ES-I3 (cell line): ENCODE results near the gene VSTM2B.

Experiments used
- H3K36me3 ChIP-seq: 2 replicates; pipeline ENCODE4 v1.6.1; 2013; ENCODE audit warnings: mild to moderate bottlenecking, low read length, control low read depth, moderate library complexity; ENCODE audit not compliant: insufficient read depth
- H3K4me1 ChIP-seq: 2 replicates; pipeline ENCODE4 v1.6.1; 2013; ENCODE audit warnings: mild to moderate bottlenecking, control low read depth, low read length; ENCODE audit not compliant: insufficient read depth
- H3K9ac ChIP-seq: 2 replicates; pipeline ENCODE4 v1.6.1; 2013; ENCODE audit warnings: low read depth, mild to moderate bottlenecking, low read length, moderate library complexity
- H3K9me3 ChIP-seq: 2 replicates; pipeline ENCODE4 v1.6.1; 2013; ENCODE audit warnings: mild to moderate bottlenecking, low read length, moderate library complexity; ENCODE audit not compliant: control insufficient read depth, insufficient read depth

Gene VSTM2B

DNA sequence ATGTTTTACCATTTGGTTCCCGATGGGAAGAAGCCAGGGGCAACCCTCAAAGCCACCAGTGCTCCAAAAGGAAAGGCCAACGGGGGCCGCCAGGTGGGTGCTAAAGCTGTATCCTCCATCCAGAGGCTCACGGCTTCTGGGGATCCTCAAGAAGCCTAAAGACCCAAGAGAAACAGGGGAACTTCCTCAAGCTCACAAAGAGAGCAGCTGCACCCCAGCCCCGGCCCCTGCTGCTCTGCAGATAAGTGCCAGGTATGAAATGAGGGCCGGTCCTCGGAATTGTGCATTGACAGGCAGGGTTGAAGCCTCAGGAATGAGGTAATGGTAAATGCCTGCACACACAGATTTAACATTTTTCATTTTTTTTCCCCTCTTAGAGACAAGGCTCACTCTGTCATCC is 72.2 kb downstream of the VSTM2B start:
- Histone ChIP-seq H3K9ac (no peak overlapping the region), H3K4me1 (peaks cover 15% of the 10 kb centered on the region), H3K36me3 (no peaks in the 10 kb centered on the region), H3K9me3 (no peaks in the 10 kb centered on the region)

DNA sequence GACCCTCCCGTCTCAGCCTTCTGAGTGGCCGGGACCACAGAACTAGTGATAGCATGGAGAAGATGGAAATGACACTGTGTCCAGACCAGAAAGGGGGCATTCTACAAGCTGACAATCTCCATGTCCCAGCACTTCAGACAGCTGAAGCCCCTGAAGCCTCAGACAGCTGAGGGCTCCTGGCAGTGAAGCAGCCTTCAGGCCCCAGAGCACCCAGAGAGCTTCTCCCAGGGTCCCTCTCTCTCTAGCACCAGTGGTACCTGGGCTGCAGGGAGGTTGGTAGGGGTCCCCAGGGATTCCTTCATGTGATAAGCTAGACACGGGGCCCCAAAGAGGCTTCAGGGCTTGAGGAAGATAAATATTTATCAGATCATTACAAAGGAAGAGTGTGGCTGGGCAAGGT is 72.7 kb downstream of the VSTM2B start:
- H3K4me1 ChIP-seq: peaks cover 15% of the 10 kb centered on the region
- H3K9ac ChIP-seq: no peak overlapping the region
- H3K9me3 ChIP-seq: no peaks in the 10 kb centered on the region
- H3K36me3 ChIP-seq: no peaks in the 10 kb centered on the region

- Histone ChIP-seq H3K36me3 (no peaks in the 10 kb centered on the region), H3K9me3 (no peaks in the 10 kb centered on the region), H3K9ac (no peak overlapping the region), H3K4me1 (no peaks in the 10 kb centered on the region)
These were observed 77.5 kb downstream of the VSTM2B start for GRCh38 chr19:29603308-29603707.

GRCh38 chr19:29605653-29606419 is 80.0 kb downstream of the VSTM2B start, which contains the start of gene POP4:
Gene POP4 (plus strand): TSS chr19:29606283. CDS start chr19:29606319, 36 bp downstream.
- Histone ChIP-seq H3K9me3 (no peaks in the 10 kb centered on the region), H3K9ac (peak within 1 kb of the TSS; percentile 80), H3K36me3 (no peaks in the 10 kb centered on the region; the same call in 1 of the 2 replicates), H3K4me1 (no peaks in the 10 kb centered on the region)

- peaks cover under 1% of the 10 kb centered on the region for H3K36me3 ChIP-seq
- H3K4me1 ChIP-seq: no peaks in the 10 kb centered on the region
- peak overlapping the region; percentile 80 for H3K9ac ChIP-seq
- H3K9me3 ChIP-seq: no peaks in the 10 kb centered on the region
These were observed 80.6 kb downstream of the VSTM2B start for GRCh38 chr19:29606420-29606747.

- Histone ChIP-seq H3K4me1 (no peaks in the 10 kb centered on the region), H3K9me3 (no peaks in the 10 kb centered on the region), H3K9ac (no peak overlapping the region), H3K36me3 (peaks cover 13% of the 10 kb centered on the region)
These were observed 83.8 kb downstream of the VSTM2B start for GRCh38 chr19:29609636-29610035.

DNA sequence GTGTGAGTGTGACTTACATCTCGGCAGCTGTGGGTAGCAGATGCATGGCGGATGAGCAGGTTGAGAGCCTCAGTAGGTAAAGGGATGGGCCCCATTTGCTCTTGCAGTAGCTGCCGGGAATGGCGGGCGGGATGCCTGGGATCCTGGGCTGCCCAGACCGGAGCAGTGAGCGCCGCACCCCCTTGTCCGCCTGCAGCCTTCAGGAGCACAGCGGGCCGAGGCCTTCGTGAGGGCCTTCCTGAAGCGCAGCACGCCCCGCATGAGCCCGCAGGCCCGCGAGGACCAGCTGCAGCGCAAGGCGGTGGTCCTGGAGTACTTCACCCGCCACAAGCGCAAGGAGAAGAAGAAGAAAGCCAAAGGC is 84.4 kb downstream of the VSTM2B start:
- H3K9me3 ChIP-seq: no peaks in the 10 kb centered on the region
- no peak overlapping the region for H3K9ac ChIP-seq
- H3K4me1 ChIP-seq: no peaks in the 10 kb centered on the region
- H3K36me3 ChIP-seq: peaks cover 13% of the 10 kb centered on the region

GRCh38 chr19:29610574-29611271 is 84.9 kb downstream of the VSTM2B start:
- H3K9ac ChIP-seq: no peak overlapping the region

GRCh38 chr19:29612121-29612520 is 86.3 kb downstream of the VSTM2B start:
- no peaks in the 10 kb centered on the region for H3K9me3 ChIP-seq
- no peak overlapping the region for H3K9ac ChIP-seq
- H3K36me3 ChIP-seq: peaks cover 13% of the 10 kb centered on the region
- H3K4me1 ChIP-seq: no peaks in the 10 kb centered on the region

More at GRCh38 chr19:29610574-29611271, 84.9 kb downstream of the VSTM2B start:
- Histone ChIP-seq H3K9me3 (no peaks in the 10 kb centered on the region), H3K4me1 (no peaks in the 10 kb centered on the region), H3K36me3 (peaks cover 13% of the 10 kb centered on the region)

DNA sequence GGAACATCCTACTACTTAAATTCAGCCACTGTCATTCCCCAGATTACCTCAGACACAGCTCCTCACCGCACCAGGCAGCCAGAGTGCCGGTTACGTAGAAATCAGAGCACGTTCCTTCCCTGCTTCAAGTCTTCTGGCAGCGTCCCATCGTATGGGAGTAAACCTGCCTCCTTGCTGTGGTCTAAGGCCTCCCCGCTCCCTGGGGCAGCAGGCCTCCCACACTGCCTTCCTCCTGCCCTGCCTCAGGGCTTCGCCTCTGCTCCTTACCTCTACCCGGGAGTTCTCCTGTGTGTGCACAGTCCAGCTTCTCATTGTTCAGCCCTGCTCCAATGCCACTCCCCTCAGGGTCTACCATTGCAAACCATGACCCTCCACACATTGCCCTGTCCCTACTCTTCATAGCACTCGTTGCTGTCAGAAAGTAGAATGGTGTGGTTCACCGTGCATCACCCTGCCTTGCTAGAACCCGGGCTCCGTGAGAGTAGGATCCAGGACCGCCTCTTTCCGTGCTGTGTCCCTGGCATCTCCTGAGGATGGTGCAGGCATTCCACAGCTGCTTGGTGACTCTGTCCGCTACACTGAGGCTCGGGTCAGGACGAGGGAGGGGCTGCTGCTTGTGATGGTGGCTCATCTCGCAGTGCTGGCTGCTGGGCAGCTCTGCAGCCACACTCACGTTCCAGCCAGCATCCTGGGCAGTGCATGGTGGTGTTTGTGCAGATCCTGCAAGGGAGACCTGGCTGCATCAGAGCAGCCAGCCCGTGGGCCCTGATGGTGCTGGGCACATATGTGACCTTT is 87.2 kb downstream of the VSTM2B start:
- H3K4me1 ChIP-seq: no peaks in the 10 kb centered on the region
- H3K36me3 ChIP-seq: peaks cover 13% of the 10 kb centered on the region
- no peaks in the 10 kb centered on the region for H3K9me3 ChIP-seq
- H3K9ac ChIP-seq: no peak overlapping the region

- H3K9me3 ChIP-seq: no peaks in the 10 kb centered on the region
- H3K4me1 ChIP-seq: no peaks in the 10 kb centered on the region
- no peak overlapping the region for H3K9ac ChIP-seq
- peaks cover 13% of the 10 kb centered on the region for H3K36me3 ChIP-seq
These were observed 88.3 kb downstream of the VSTM2B start for GRCh38 chr19:29614046-29614445.
